GM12878 (cell line): ENCODE data around the gene IREB2. TPM values are rescaled to one million over a fixed set of nuclear protein-coding genes. Genes with fewer than 3 reads are reported as not detected.

Experiments
- ATAC-seq: fragments of 200-7000 bp; cut with Tn5 transposase; 3 replicates; pipeline ENCODE4 v1.9.1; 2020; ENCODE audit warnings: mild to moderate bottlenecking, moderate library complexity
- BruUV-seq: library from RNA; stranded (reverse); fragments of 400-500 nt; replicated peaks from 2 replicates; lab custom pipeline; 2021; lab: Mats Ljungman, UMichigan
- CTCF ChIA-PET: fragments of 300-600 bp; sonication (Branson Sonifier 250); formaldehyde crosslinking; extraction: SDS; loops from one replicate; lab custom pipeline; 2021; ENCODE audit warnings: inconsistent platforms; lab: Yijun Ruan, JAX
- POLR2A ChIA-PET: fragments of 350-600 bp; formaldehyde crosslinking; extraction: SDS; loops from one replicate; lab custom pipeline; 2021; ENCODE audit warnings: inconsistent platforms; lab: Charles Lee
- RAD21 ChIA-PET: fragments of 300-600 bp; sonication (Branson Sonifier 250); formaldehyde crosslinking; loops from one replicate; lab custom pipeline; 2023; ENCODE audit warnings: antibody characterized with exemption; ENCODE audit not compliant: unreplicated experiment; lab: Charles Lee
- SMC1A ChIA-PET: fragments of 300-600 bp; sonication (Branson Sonifier 250); formaldehyde crosslinking; loops from one replicate; lab custom pipeline; 2023; ENCODE audit not compliant: unreplicated experiment, uncharacterized antibody; lab: Charles Lee
- DNase-seq: peaks from one replicate; pipeline ENCODE4 v3.0.0-alpha.2; 2011; ENCODE audit warnings: low read depth, low spot score
- FAIRE-seq: peaks from 3 replicates; lab custom pipeline; 2011; peaks lifted over from hg19 to GRCh38; lab: Jason Lieb, UNC
- H2AFZ ChIP-seq: 2 replicates; pipeline ENCODE4 v1.6.0; 2011; ENCODE audit warnings: low read depth, low read length, control low read depth; ENCODE audit not compliant: control insufficient read depth
- H3K27ac ChIP-seq: 2 replicates; pipeline ENCODE4 v1.5.1; 2011; ENCODE audit warnings: control low read depth; ENCODE audit not compliant: control insufficient read depth, insufficient read depth
- H3K27me3 ChIP-seq, 2 experiments: replicated peaks in 1 of 2; 2 replicates each; pipeline versions ENCODE4 v1.6.0 to v1.6.1; 2011; ENCODE audit warnings: low read length in 1 of 2; ENCODE audit not compliant: control insufficient read depth in 2 of 2, insufficient read depth in 2 of 2
- H3K36me3 ChIP-seq, 2 experiments: 2 replicates each; pipeline ENCODE4 v1.5.1; 2011; ENCODE audit warnings: low read length in 1 of 2; ENCODE audit not compliant: control insufficient read depth in 2 of 2, insufficient read depth in 2 of 2
- H3K4me1 ChIP-seq: 2 replicates; pipeline ENCODE4 v1.6.1; 2011; ENCODE audit warnings: mild to moderate bottlenecking, low read length, moderate library complexity, mixed read lengths; ENCODE audit not compliant: control insufficient read depth, insufficient read depth
- H3K4me2 ChIP-seq: 2 replicates; pipeline ENCODE4 v1.6.0; 2011; ENCODE audit warnings: control low read depth; ENCODE audit not compliant: control insufficient read depth, insufficient read depth
- H3K4me3 ChIP-seq: fragments of 200-600 bp; sonication (generic); 2 replicates; pipeline ENCODE4 v1.5.1; 2016
- H3K79me2 ChIP-seq: 2 replicates; pipeline ENCODE4 v1.6.0; 2011; ENCODE audit warnings: low read length; ENCODE audit not compliant: control insufficient read depth, insufficient read depth
- H3K9ac ChIP-seq: 2 replicates; pipeline ENCODE4 v1.8.0; 2011; ENCODE audit warnings: low read length, control low read depth, mixed read lengths; ENCODE audit not compliant: control insufficient read depth, insufficient read depth
- H3K9me3 ChIP-seq: replicated peaks from 3 replicates; pipeline ENCODE4 v1.5.1; 2011; ENCODE audit warnings: mild to moderate bottlenecking, low read length; ENCODE audit not compliant: control insufficient read depth, insufficient read depth
- H4K20me1 ChIP-seq: 2 replicates; pipeline ENCODE4 v1.6.0; 2011; ENCODE audit not compliant: control insufficient read depth, insufficient read depth
- CBX5 ChIP-seq: sonication (generic); IDR thresholded peaks from 2 replicates; pipeline ENCODE4 v1.6.1; 2016; ENCODE audit warnings: low read depth, moderate library complexity, mild to moderate bottlenecking, inconsistent platforms
- JUND ChIP-seq: IDR thresholded peaks from 2 replicates; pipeline ENCODE4 v1.6.1; 2012; ENCODE audit warnings: low read depth, mild to moderate bottlenecking, low read length, improper control_type of control experiment, moderate library complexity
- NFXL1 ChIP-seq: fragments of 450-650 bp; IDR thresholded peaks from 2 replicates; pipeline ENCODE4 v1.6.1; 2017; ENCODE audit warnings: antibody characterized with exemption, mild to moderate bottlenecking, borderline replicate concordance
- NRF1 ChIP-seq: conservative IDR thresholded peaks from 2 replicates; pipeline ENCODE4 v1.6.1; 2011; ENCODE audit warnings: mild to moderate bottlenecking, low read depth, low read length, improper control_type of control experiment
- TAF1 ChIP-seq: IDR thresholded peaks from 2 replicates; pipeline ENCODE4 v1.6.1; 2011; ENCODE audit warnings: mild to moderate bottlenecking, low read depth, low read length, borderline replicate concordance
- YBX1 ChIP-seq: fragments of 450-650 bp; IDR thresholded peaks from 2 replicates; pipeline ENCODE4 v1.6.1; 2016; ENCODE audit warnings: antibody characterized with exemption
- YY1 ChIP-seq: IDR thresholded peaks from 2 replicates; pipeline ENCODE4 v1.6.1; 2011; ENCODE audit warnings: low read depth, mild to moderate bottlenecking, low read length
- ZNF24 ChIP-seq: fragments of 450-650 bp; IDR thresholded peaks from 2 replicates; pipeline ENCODE4 v1.6.1; 2017; ENCODE audit warnings: antibody characterized with exemption, mild to moderate bottlenecking
- WGBS: methylation state at CpG from one replicate; pipeline ENCODE4 v1.1.6; 2016; ENCODE audit warnings: low lambda C conversion rate; ENCODE audit not compliant: insufficient replicate concordance, insufficient coverage; ENCODE audit errors: missing lambda C conversion rate; 5-methylcytosine and 5-hydroxymethylcytosine counted together
- in situ Hi-C: fragments of 300-500 bp; cut with MboI; formaldehyde crosslinking; loops from 9 replicates; pipeline ENCODE4 v1.14.3; 2018; ENCODE audit warnings: mixed read lengths
- intact Hi-C: fragments of 100-400 bp; cut with micrococcal nuclease; formaldehyde crosslinking; loops from one replicate; pipeline ENCODE4 v1.14.2; 2022; ENCODE audit not compliant: unreplicated experiment
- polyA plus RNA-seq, 11 experiments: library from polyadenylated mRNA; depleted of rRNA in 4 of 11; unstranded in 6 of 11; stranded (reverse) in 5 of 11; fragments of >200 nt; fragmentation: Nextera tagmentation in 4 of 11; fragmentation: Illumina TruSeq in 1 of 11; extraction: Ambion mirVana in 4 of 11; extraction: Trizol in 1 of 11; gene quantifications; 1 replicate in 1 of 11; 2 replicates in 10 of 11; pipeline versions ENCODE4 v1.2.1 to v1.2.3, GENCODE V29; 2011 to 2016; ENCODE audit warnings: inconsistent platforms in 2 of 11, missing spikeins in 2 of 11, low read depth in 1 of 11
- total RNA-seq, 4 experiments: library from RNA; depleted of rRNA in 3 of 4; stranded (reverse); fragments of >200 nt in 3 of 4; fragmentation: Illumina TruSeq in 1 of 4; extraction: Trizol in 1 of 4; gene quantifications; 2 replicates each; pipeline versions ENCODE4 v1.2.1 to v1.2.3, GENCODE V29; 2013 to 2021
- TF ChIP-seq, protein P1 (sequence below): fragments of 450-650 bp; formaldehyde crosslinking; IDR thresholded peaks from 2 replicates; pipeline ENCODE4 v1.4.0; 2022; ENCODE audit warnings: mild to moderate bottlenecking, moderate library complexity

Gene IREB2
- total and polyA plus RNA-seq, 10 of the 15 experiments (the other 5 are each of a cell fraction or from before 2014, with no cell fraction given) = 13.0 to 52.4 (median 24.4) TPM

GRCh38 chr15:78406016-78406585 lies 31.9 kb upstream of the IREB2 start:
- Histone ChIP-seq H3K9ac (no peak overlapping the region), H2AFZ (no peak overlapping the region), H3K79me2 (no peaks in the 10 kb centered on the region), H3K9me3 (no peaks in the 10 kb centered on the region; the same call in 2 of the 3 replicates), H3K4me3 (no peak overlapping the region), H3K36me3 (no peaks in the 10 kb centered on the region), H4K20me1 (no peaks in the 10 kb centered on the region), H3K4me2 (no peak overlapping the region), H3K27ac (no peak overlapping the region), H3K4me1 (no peaks in the 10 kb centered on the region), H3K27me3 (no peaks in the 10 kb centered on the region; a peak in 2 of 4 replicates)
- CTCF ChIA-PET = no interaction called here
- intact Hi-C loops (no loop called here), in situ Hi-C loops (no loop called here)
- SMC1A ChIA-PET = interaction anchor here (1.4 kb wide), 1 partner anchor 12 kb away, joined by 3 read pairs; no protein-coding TSS in a partner anchor
- FAIRE-seq (no peak), DNase-seq (no peak), ATAC-seq (no peak)
- WGBS = 25% methylated on average over 8 of the region's 8 CpGs
- POLR2A ChIA-PET = no interaction called here
- RAD21 ChIA-PET = no interaction called here
- TF ChIP-seq ZNF24 (no peak), NFXL1 (no peak), YBX1 (no peak), NRF1 (no peak), YY1 (no peak)
- BruUV-seq = no TSS peak

DNA sequence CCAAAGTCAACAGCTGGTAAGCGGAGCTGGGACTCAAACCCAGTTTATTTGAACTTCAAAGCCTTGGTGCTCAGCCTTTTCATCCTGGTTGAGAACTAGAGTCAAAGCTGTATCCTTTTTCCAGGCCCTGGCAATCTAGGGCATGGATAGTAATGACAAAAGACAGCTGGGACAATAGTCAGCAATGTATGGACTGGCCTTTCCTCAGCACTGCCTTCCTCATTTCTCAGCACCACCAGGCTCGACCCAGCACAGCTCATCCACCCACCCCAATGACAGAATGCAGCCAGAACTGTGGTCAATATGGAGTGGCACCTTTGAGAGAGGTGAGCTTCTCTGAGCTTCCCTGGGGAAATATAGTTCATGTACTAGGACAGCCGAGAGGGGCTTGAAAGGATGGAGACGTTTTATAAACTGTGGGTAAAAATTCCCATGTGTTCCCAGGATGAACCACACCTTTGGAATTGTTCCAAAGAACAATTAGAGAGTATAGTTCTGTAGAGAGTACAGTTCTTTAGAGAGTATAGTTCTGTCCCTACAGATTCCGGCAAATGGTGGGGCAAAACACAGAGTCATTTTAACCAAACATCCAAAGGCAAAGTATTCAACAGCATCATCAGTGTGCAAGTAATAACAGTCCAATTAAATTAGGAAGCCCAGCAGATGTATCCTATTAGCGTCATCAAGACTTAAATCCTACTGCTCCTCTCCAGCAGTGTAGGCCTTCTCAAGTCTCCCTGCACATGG lies 30.2 kb upstream of the IREB2 start:
- H3K27me3 ChIP-seq = no peaks in the 10 kb centered on the region; a peak in 1 of 4 replicates
- POLR2A ChIA-PET = no interaction called here
- 42% methylated on average over 6 of the region's 6 CpGs for WGBS
- H3K9me3 ChIP-seq = no peaks in the 10 kb centered on the region; the same call in 2 of the 3 replicates
- H3K27ac ChIP-seq = no peak overlapping the region
- SMC1A ChIA-PET = interaction anchor here (1.4 kb wide), 1 partner anchor 14 kb away, joined by 3 read pairs; no protein-coding TSS in a partner anchor
- H3K4me2 ChIP-seq = no peak overlapping the region
- no peaks in the 10 kb centered on the region for H3K4me1 ChIP-seq
- RAD21 ChIA-PET = no interaction called here
- no peak for FAIRE-seq
- no peaks in the 10 kb centered on the region for H4K20me1 ChIP-seq
- no peak overlapping the region for H3K4me3 ChIP-seq
- H3K79me2 ChIP-seq = no peaks in the 10 kb centered on the region
- BruUV-seq = no TSS peak
- no peak for ATAC-seq
- DNase-seq = no peak
- no peak overlapping the region for H3K9ac ChIP-seq
- H2AFZ ChIP-seq = no peak overlapping the region
- intact Hi-C loops = no loop called here
- H3K36me3 ChIP-seq = no peaks in the 10 kb centered on the region
- CTCF ChIA-PET = interaction anchor here (0.6 to 1.7 kb wide), 5 partner anchors 15 to 441 kb away, joined by 3 to 6 read pairs (median 3); no protein-coding TSS in a partner anchor
- in situ Hi-C loops = no loop called here
- TF ChIP-seq TAF1 (no peak), JUND (no peak), NFXL1 (no peak), CBX5 (no peak)
- TF ChIP-seq, protein P1, sequence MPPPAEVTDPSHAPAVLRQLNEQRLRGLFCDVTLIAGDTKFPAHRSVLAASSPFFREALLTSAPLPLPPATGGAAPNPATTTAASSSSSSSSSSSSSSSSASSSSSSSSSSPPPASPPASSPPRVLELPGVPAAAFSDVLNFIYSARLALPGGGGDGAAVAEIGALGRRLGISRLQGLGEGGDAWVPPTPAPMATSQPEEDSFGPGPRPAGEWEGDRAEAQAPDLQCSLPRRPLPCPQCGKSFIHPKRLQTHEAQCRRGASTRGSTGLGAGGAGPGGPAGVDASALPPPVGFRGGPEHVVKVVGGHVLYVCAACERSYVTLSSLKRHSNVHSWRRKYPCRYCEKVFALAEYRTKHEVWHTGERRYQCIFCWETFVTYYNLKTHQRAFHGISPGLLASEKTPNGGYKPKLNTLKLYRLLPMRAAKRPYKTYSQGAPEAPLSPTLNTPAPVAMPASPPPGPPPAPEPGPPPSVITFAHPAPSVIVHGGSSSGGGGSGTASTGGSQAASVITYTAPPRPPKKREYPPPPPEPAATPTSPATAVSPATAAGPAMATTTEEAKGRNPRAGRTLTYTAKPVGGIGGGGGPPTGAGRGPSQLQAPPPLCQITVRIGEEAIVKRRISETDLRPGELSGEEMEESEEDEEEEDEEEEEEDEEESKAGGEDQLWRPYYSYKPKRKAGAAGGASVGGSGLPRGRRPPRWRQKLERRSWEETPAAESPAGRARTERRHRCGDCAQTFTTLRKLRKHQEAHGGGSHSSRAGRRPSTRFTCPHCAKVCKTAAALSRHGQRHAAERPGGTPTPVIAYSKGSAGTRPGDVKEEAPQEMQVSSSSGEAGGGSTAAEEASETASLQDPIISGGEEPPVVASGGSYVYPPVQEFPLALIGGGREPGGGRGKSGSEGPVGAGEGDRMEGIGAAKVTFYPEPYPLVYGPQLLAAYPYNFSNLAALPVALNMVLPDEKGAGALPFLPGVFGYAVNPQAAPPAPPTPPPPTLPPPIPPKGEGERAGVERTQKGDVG (CRISPR knock-in tag) = no peak
